NT2/D1 (cell line): Measurements from ENCODE around the gene GSTM4.

Experiments used
- DNase-seq: peaks from one replicate; pipeline ENCODE4 v3.0.0-alpha.2; 2011; ENCODE audit warnings: low read depth, low spot score
- H3K27me3 ChIP-seq: 2 replicates; pipeline ENCODE4 v1.6.0; 2011; ENCODE audit warnings: mild to moderate bottlenecking; ENCODE audit not compliant: insufficient read length, insufficient read depth
- H3K36me3 ChIP-seq: 2 replicates; pipeline ENCODE4 v1.6.1; 2011; ENCODE audit warnings: mild to moderate bottlenecking, low read length, mixed read lengths; ENCODE audit not compliant: insufficient read depth, insufficient read length
- H3K4me1 ChIP-seq: 2 replicates; pipeline ENCODE4 v1.5.1; 2011; ENCODE audit not compliant: insufficient read depth, insufficient read length
- H3K4me3 ChIP-seq: 2 replicates; pipeline ENCODE4 v1.5.1; 2011; ENCODE audit warnings: low read depth; ENCODE audit not compliant: insufficient read length
- H3K9ac ChIP-seq: 2 replicates; pipeline ENCODE4 v1.6.0; 2011; ENCODE audit warnings: low read depth; ENCODE audit not compliant: insufficient read length
- H3K9me3 ChIP-seq: 2 replicates; pipeline ENCODE4 v1.5.1; 2011; ENCODE audit warnings: mild to moderate bottlenecking, low read length; ENCODE audit not compliant: insufficient read depth
- SUZ12 ChIP-seq: IDR thresholded peaks from 2 replicates; pipeline ENCODE4 v1.6.1; 2011; ENCODE audit not compliant: insufficient read length, insufficient read depth; ENCODE audit errors: extremely low read depth
- YY1 ChIP-seq: IDR thresholded peaks from 2 replicates; pipeline ENCODE4 v1.6.1; 2011; ENCODE audit not compliant: insufficient read length, insufficient read depth
- ZNF274 ChIP-seq: IDR thresholded peaks from 2 replicates; pipeline ENCODE4 v1.6.1; 2011; ENCODE audit warnings: mild to moderate bottlenecking, low read depth, low read length

The GSTM4 gene

DNA sequence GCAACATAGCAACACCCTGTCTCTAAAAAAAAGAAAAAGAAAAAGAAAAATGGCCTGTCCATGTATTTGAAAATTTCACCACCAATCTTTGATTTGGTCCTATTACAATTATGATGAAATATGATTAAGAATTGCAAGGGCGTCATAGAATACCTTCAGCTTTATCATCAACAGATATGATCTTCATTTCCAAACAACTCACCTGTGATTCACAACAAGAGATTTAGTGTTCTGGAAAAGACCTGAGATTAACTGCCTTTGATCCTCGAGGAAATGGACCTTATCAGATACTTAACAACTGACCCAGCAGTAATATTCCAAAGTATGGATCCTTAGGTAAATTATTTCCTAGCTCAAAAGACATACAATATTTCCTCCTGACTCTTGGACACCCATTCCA lies 3.5 kb upstream of the GSTM4 start:
- Histone ChIP-seq H3K9ac (no peak overlapping the region), H3K9me3 (no peaks in the 10 kb centered on the region), H3K27me3 (peaks cover 9% of the 10 kb centered on the region), H3K4me3 (no peak overlapping the region), H3K4me1 (no peaks in the 10 kb centered on the region), H3K36me3 (no peaks in the 10 kb centered on the region)
- no peak for DNase-seq
- TF ChIP-seq ZNF274: no peak
- TF ChIP-seq SUZ12: no peak
- TF ChIP-seq YY1: no peak

DNA sequence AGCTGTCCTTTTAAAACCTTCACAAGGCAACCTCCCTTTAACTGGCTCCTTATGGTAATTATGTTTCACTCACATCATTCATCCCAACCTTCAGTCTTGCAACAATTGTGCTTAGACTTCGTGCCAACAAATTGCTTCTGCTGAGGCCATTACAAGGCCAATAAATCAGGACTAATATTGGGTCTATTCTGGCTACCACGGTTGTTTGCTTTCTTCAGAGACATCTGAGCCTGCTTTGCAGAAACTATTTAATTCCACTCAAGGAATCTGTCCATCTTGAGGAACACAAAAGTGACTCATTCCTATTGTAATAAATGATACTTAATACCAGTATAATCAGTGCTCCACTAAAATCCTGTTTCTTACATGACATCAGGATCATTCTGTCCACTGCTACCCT lies 2.6 kb upstream of the GSTM4 start:
- no peak overlapping the region for H3K9ac ChIP-seq
- H3K36me3 ChIP-seq: no peaks in the 10 kb centered on the region
- H3K4me1 ChIP-seq: no peaks in the 10 kb centered on the region
- no peak for DNase-seq
- no peak for TF ChIP-seq YY1
- no peak for TF ChIP-seq ZNF274
- TF ChIP-seq SUZ12: no peak
- H3K4me3 ChIP-seq: no peak overlapping the region
- H3K27me3 ChIP-seq: peaks cover 9% of the 10 kb centered on the region
- H3K9me3 ChIP-seq: no peaks in the 10 kb centered on the region

DNA sequence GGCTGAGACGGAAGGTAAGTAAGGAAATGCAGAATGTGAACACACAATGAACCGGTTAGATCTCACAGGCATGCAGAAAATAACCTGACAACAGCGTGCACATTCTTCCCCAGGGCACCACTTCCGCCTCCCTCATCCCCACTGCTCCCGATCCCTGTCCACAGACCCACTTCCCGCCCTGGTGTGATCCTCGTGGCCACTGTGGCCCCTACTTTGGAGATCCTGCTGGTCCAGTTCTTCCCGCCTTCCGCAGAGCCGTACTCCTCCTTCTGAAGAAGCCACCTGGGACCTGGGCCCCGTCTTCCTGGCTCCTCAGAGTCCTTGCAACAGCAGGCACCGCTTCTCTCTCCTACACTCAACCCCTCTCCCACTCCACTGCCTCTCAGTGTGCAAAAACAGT lies 1.4 kb upstream of the GSTM4 start:
- Histone ChIP-seq H3K9ac (no peak overlapping the region), H3K36me3 (no peaks in the 10 kb centered on the region), H3K27me3 (peaks cover 9% of the 10 kb centered on the region), H3K4me1 (no peaks in the 10 kb centered on the region), H3K4me3 (no peak overlapping the region), H3K9me3 (no peaks in the 10 kb centered on the region)
- DNase-seq: no peak
- TF ChIP-seq ZNF274 (no peak), SUZ12 (no peak), YY1 (no peak)

DNA sequence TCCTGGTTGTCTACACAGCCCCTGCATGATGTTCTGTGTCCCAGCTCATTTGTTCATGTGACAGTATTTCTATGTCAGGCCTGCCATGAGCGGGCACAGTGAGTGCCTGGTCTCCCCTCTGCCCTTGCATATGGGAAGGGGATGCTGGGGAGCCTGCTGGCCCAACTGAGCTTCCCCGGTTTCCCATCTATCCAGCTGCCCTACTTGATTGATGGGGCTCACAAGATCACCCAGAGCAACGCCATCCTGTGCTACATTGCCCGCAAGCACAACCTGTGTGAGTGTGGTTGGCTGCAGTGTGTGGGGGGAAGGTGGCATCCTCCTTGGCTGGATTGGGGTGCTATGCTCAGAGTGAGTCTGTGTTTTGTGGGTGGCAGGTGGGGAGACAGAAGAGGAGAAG lies 1.5 kb downstream of the GSTM4 start:
- Histone ChIP-seq H3K36me3 (no peaks in the 10 kb centered on the region), H3K9me3 (no peaks in the 10 kb centered on the region), H3K4me3 (no peak overlapping the region), H3K9ac (no peak overlapping the region), H3K4me1 (no peaks in the 10 kb centered on the region), H3K27me3 (peaks cover 9% of the 10 kb centered on the region)
- DNase-seq: no peak
- no peak for TF ChIP-seq YY1
- no peak for TF ChIP-seq SUZ12
- no peak for TF ChIP-seq ZNF274

DNA sequence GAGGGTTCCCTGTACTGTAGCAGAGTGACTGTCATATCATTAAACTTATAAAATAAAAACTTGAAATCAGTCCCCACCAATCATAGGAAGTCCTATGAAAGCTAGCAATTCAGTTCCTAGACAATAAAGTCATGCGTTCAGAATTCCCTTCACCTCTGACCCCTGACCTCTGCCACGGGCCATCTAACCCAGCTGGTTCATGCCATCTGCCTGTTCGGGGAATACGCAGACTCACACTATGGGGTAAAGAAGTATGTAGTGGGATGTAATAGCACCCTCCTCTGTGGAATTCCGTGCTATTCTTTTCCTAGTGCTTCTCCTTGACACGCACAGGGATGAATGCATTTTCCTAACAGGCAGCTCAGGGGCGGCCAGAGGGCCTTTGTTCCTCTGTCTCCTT lies 2.1 kb downstream of the GSTM4 start:
- peaks cover 9% of the 10 kb centered on the region for H3K27me3 ChIP-seq
- TF ChIP-seq SUZ12 (no peak), YY1 (no peak), ZNF274 (no peak)
- no peaks in the 10 kb centered on the region for H3K4me1 ChIP-seq

DNA sequence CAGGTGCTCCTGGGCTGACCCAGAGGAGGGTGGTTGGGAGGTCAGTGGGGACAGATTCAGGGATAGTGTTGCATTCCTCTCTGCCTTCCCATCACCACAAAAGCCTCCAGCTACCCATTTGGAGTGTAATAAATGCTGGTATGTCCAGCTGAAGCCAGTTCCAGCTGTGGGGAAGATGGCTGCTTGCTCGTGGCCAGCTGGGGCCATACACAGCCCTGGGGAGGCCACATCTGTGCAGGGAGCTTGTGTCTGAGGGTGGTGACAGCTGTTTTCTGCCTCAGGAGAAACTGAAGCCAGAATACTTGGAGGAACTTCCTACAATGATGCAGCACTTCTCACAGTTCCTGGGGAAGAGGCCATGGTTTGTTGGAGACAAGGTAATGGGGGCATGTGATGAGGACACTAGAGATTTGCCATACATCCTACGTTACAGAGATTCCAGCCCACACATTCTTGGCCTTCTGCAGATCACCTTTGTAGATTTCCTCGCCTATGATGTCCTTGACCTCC lies 2.7 kb downstream of the GSTM4 start:
- H3K27me3 ChIP-seq: peaks cover 9% of the 10 kb centered on the region
- H3K9ac ChIP-seq: no peak overlapping the region
- no peak for TF ChIP-seq YY1
- TF ChIP-seq SUZ12: no peak
- TF ChIP-seq ZNF274: no peak
- H3K9me3 ChIP-seq: no peaks in the 10 kb centered on the region
- no peak overlapping the region for H3K4me3 ChIP-seq
- DNase-seq: no peak
- no peaks in the 10 kb centered on the region for H3K36me3 ChIP-seq
- H3K4me1 ChIP-seq: no peaks in the 10 kb centered on the region

More for the DNA sequence above, 2.1 kb downstream of the GSTM4 start:
- Histone ChIP-seq H3K9me3 (no peaks in the 10 kb centered on the region), H3K36me3 (no peaks in the 10 kb centered on the region), H3K4me3 (no peak overlapping the region), H3K9ac (no peak overlapping the region)
- DNase-seq: no peak

DNA sequence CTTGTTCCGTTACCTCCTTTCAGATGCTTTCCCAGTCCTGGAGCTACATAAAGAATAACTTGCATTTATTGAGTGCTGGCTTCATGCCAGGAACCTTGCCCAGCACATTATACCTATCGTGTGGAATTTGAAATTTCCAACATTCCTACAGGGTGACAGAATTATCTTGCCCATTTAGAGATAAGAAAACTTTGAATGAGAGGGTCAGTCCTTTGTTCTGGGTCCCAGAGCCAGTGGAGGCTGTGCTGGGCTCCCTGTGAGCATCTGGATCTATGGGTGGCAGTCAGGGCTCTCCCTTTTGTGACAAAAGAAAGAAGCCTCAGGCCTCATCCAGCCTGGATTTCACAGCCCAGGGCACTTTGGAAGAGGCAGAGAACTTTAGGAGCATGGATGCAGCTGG lies 3.2 kb downstream of the GSTM4 start:
- H3K27me3 ChIP-seq: peaks cover 8% of the 10 kb centered on the region
- no peak overlapping the region for H3K9ac ChIP-seq
- TF ChIP-seq ZNF274 (no peak), YY1 (no peak), SUZ12 (no peak)
- H3K9me3 ChIP-seq: no peaks in the 10 kb centered on the region
- H3K4me3 ChIP-seq: no peak overlapping the region
- no peaks in the 10 kb centered on the region for H3K4me1 ChIP-seq
- DNase-seq: no peak
- no peaks in the 10 kb centered on the region for H3K36me3 ChIP-seq
